DMS 273 (cell line): ENCODE data around the gene ADCY1.

Source experiments
- DNase-seq: peaks from one replicate; lab custom pipeline; 2025; ENCODE audit not compliant: unreplicated experiment; lab: John Stamatoyannopoulos, UW

The ADCY1 gene

DNA sequence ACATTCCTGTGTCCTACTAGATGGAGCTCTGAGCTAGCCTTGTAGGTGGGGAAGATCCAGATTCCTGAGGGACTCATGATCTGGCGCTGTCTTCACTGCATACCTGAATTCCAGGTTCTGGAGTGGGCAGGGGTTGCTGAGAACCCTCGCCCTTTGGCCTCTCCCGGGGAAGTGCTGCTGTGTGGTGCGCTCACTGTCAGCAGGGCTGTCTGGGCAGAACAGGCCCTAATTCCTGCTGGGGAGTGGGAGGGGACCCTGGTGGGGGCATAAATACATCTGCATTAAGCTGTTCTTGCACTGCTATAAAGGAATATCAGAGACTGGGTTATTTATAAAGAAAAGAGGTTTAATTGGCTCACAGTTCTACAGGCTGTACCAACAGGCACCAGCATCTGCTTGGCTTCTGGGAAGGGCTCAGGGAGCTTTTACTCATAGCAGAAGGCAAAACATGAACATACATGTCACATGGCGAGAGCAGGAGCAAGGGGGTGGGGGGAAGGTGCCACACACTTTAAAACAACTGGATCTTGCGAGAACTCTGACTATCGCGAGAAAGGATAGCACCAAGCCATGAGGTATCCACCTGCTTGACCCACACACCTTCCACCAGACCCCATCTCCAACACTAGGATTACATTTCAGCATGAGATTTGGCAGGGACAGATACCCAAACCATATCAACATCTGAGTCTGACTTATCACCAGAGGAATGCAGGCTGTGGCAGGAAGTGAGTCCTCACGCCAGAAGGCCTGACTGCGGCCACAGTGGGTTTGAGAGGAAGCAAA, 115.0 kb downstream of the ADCY1 start:
- DNase-seq = no peak

DNA sequence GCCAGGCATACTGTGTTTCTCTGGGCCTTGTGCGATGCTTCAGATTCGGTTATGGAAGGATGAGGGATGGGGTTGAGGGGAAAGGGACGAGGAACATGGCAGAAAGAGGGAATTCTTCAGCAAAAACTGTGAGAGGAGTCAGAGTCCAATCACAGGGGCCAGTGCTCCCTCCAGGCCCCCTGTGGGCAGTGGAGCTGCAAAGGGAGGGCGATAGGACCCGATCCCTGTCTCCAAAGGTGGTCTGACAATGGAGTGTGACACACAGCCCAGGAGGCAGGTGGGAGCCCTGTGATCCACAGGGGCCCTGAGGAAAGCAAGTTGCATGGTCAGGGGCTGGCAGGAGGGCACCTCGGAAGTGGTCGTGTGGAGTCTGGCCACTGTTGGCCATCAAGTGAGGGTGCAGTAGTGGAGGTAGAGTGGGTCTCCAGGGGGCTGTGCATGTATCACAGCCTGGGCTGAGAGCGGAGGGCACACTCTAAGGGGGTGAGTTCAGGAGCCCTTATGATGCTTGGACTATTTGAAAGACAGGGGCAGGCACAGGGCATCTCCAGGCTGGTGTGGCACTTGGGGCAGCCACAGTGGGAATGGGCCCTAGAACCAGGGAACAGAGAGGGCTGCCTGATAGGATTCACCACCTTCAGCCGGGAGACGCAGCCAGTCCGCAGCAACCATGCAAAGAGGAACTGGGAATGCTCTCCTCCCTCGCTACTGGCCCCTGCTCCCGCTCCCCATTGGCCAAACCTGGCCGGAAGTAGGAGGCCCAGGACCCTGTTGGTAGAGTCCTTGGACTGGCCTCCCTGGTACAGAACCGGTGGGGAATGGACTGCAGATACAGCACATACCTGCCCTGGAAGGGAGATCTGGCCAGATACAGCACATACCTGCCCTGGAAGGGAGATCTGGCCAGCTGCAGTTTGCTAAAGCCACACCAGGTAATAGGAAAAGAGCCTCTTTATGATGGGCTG, 115.9 kb downstream of the ADCY1 start:
- DNase-seq = no peak

DNA sequence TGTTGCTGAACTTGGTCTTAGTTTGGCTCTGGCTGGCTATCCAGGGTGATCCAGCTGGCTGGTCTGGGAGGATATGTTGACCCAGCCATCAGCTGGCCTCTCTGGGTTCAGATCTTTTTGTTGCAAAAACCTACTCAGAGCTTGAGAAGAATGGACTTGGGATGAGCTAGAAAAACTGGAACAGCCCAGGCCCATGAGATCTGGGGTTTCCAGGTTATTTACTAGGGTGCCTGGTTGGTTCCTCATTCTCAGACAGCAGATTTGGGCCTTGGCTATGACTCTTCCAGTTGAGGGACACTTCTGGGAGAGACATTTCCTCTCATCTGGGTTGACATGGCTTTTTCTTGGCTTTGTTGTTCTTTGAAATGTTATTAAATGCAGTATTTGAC, 116.6 kb downstream of the ADCY1 start:
- DNase-seq = no peak

DNA sequence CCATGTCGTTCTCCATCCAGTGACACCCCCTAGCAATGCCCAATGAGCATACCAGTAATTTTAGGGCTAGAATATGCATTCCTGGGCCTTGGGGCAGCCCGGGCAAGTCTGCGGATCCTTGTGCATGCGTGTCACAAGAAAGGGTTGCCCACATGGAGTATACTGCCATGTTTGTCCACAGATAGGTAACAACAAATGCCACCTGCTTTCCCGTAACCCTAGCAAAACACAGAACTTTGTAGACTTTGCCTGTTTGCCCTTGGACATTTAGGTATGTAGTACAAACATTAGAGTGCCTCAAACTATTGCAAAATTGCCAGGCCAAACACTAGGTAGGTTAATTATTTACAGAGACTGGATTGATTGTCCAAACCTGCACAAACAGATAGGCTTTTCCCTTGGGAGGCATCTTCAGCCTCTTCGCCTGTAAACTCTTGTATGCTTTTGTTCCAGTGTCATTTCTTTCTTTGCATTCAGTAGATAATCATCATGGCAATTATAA, 117.0 kb downstream of the ADCY1 start:
- DNase-seq = no peak

DNA sequence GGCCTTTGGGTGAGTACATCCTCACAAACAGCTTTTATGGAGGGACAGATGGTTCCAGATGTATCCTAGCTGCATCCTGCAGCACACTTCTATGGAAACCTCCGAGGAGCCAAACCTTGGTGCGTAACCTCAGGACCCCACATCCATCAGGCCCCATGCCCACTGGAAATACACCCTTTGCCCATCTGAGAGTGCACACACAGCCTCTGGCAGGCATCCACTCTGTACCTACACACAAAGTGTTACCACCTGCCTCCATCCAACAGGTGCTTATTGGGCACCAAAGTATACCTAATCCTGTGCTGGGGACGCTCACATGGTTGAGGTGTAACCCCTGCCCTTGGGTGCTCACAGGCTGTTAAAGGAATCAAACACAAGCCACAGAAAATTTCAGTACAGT, 117.9 kb downstream of the ADCY1 start:
- DNase-seq = no peak

DNA sequence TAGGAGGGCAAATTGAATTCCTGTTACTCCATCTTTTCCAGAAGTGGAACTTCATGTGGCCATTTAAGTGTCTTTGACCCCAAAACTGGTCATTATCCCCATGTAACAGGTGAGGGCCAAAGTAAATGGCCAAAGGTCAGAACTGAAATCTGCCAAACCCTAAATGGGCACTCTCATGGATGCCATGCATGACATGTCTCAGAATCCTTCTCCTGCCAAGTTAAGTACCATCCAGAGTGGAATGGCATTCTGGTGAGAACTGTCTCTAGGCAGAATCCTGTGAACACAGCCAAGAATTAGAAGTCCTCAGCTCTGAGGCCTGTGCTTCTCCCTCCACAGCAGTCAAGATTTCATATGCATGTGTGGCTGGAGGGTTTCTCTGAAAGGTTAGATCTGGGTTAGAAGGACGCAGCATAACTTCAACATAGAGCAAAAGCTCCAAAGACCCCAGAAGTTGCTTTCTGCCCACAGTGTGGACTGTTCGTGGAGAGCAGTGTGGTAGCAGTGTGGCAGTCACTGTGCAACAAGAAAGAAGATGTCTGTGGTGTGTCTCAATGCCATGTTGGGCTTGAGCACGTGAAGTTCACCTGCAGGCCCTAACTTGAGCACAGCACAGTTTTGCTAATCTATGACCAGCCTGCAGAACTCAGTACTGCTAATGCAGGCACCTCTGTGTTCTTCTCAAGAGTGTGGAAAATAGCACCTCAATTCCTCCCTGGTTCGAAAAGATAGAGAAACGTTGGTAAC, 121.3 kb downstream of the ADCY1 start:
- no peak for DNase-seq

DNA sequence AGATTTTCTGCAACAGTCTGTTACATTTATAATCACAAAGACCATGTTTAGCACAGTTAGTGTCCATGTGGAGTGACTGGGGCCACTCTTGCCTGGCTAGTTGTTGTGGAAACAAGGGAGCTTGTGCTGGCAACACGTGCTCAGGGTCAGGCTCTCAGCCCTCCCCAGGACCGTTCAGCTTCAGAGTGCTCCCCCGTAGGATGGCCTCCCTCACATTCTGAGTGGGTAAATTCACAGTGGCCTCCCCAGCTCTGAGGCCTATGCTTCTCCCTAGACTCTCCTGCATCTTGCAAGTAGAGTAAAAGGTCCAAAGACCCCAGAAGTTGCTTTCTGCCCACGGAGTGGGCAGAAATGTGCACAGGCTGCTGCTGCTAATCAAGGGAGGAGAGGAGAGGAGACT, 122.3 kb downstream of the ADCY1 start:
- no peak for DNase-seq

DNA sequence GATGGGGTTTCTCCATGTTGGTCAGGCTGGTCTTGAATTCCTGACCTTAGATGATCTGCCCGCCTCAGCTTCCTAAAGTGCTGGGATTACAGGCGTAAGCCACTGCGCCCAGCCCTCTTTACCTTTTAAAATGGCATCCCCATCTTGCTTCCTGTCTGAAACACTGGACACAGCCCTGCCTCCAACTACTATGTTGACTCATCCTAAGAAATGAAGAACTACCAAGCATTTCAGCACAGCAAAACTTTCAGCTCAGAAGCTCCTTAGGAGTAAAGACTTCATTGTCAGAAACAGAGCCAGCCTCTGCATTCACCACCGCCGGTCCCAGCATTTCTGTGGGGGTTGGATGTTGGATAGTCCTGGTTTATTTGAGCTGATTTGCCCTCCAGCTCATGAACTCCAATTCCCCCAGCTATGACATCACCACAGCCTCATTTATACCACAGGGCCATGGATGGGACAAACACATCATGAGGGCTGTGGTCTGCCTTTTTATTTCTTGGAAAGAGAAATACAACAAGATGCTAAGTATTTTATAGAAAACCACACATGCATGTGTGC, 123.5 kb downstream of the ADCY1 start:
- no peak for DNase-seq

DNA sequence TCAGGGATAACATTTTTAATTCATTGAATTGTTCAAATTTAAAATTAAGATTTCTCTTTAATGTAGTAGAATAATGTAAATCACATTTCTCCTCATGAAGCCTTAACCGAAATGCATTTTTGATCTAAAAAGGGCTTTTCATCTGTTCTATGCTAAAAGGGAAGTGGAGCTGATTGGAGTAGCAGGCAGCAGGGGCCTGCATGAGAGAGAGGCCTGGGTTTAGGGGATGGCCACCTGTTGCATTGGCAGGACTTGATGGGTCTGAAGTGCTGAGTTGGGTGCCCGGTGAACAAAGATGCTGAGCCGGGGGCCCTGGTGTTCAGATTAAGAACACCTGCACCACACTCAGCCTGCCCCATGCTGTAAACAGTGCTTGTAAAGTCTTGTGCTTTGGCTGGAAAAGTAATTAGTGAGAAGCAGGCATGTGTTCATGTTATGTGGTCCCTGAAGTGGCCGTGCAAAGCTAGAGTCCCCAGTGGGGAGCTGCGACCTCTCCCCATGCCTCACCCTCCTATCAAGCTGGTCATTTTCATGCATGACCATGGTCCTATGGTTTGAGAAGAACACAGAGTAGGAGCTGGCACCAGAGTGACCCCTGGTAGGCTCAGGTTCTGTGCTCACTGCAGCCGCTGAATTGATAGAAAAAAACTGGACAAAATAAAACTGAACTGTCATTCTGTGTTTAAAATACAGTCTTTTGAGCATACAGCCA, 124.3 kb downstream of the ADCY1 start:
- no peak for DNase-seq

DNA sequence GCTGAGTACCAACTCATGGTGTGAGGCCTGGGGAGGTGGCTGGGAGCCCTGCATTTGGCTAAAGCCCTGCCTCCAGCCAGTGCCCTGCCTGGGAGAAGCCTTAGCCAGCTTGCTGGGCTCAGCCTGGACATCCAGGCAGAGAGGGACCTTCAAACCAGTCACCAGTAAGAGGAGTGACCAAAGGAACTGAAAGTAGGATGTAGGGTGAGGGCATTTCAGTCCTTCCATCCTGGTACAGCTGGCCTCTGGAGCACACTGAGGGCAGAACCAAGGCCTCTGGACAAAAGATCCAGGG, 124.8 kb downstream of the ADCY1 start:
- no peak for DNase-seq

DNA sequence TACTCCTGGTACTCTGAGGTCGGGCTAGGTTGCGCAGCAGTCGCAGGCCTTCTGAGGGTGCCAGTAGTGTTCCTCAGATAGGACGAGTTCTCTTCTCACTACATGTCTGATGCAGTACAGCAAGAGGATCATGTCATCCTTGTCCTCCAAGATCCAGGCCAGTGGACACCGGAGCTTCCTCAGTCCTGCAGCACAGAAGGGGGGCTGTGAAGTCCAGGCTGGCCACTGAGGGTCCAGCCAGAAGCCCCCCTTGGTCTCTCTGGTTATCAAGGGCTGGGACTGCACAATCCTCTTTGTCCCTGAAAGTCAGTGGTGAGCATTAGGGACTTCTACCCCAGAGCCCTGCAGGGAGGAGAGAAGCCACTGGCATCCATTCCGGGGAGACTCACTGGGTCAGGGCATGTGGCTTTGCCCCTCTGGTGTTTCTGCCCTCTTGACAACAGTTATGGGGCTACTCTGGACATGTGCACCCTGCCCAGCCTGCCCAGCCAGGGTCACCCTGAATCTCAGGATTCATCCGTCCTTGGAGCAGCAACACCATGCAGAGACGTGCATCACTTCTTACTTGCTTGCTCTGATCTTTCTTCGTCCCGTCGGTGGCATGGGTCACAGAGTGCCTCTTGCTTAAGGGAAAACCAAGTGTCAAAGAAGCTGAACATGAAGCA, 125.7 kb downstream of the ADCY1 start:
- DNase-seq = no peak

DNA sequence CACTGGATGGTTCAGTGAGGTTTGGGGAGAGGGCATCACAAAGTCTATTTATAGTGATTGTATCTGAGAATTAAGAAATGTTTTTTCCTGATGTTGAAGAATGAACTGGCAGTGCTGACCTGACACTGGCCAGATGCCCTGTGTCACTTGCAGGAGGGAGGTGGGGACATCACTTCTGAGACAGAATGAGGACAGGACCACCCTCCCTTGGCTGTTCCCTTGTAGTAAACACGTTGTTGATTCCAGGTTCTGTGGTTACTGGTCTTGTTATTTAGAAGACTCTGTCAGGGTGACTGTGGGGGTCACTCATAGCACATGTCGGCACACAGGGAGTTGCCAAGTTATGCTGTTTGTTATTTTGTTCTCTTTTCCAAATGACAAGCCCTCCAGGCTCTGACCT, 126.4 kb downstream of the ADCY1 start:
- no peak for DNase-seq

DNA sequence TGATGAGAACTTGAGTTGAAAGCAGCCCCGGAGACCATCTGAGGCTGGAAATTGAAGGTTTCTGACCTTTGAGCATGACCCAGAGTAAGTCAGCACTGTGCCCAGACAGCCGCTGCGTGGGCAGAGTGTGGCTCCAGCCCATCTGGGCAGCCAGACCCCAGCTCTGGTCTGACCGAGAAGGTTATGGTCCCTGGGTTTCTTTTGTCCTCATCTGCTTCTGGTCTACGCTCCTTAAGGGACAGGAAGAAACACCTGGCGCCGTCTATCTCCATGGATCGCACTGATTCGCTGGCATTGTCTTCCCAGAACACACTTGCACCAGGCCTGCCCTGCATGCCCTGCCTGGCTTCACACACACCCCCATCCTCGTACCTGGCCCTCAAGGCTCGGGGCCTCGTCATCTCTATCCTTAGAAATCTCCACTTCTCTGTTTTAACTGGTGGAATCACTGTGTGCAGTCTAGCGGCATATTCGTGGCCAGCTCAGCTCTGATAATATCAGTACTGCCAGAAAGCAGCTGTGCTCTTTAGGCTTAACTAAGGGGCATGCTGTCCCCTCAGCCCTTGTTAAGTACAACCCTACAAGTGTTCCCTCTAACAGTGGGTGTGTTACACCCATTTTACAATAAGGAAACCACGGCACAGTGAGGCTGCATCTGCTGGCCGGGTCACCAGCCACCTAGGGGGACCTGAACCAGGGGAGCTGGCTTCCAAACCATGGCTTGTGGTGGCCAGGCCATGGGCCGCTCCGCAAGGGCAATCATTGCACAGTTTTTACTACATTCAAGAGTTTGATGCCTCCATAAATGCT, 127.7 kb downstream of the ADCY1 start:
- no peak for DNase-seq

DNA sequence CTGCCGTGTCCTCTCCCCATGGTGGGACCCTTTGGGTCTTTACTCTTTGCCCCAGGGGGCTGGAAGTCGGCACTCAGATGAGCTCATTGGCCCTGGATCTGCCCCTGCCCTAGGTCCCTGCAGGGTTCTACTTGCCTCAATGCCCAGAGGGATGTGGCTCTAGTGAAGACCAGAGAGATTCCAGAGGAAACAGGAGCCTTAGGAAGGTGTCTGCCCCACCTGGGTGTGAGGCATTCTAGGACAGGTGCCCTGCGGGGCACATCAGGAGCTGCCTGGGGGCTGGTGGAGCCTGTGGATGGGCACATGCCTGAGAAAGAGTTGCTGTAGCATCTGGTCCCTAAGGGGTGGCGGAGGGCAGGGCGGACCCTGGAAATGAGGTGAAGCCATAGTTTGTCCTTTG, 128.6 kb downstream of the ADCY1 start:
- no peak for DNase-seq

DNA sequence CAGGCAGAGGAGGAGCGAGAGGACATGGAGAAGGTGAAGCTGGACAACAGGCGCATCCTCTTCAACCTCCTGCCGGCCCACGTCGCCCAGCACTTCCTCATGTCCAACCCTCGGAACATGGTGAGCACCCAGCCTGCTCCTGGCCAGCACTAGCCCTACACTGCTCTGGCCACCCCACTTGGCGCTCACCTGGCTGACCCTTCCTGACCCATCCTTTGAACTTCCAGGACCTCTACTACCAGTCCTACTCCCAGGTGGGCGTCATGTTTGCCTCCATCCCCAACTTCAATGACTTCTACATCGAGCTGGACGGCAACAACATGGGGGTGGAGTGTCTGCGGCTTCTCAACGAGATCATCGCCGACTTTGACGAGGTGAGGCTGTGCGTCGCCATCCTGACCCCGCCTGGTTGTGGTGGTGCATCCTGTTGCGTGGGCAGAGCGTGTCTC, 129.2 kb downstream of the ADCY1 start:
- DNase-seq = no peak

DNA sequence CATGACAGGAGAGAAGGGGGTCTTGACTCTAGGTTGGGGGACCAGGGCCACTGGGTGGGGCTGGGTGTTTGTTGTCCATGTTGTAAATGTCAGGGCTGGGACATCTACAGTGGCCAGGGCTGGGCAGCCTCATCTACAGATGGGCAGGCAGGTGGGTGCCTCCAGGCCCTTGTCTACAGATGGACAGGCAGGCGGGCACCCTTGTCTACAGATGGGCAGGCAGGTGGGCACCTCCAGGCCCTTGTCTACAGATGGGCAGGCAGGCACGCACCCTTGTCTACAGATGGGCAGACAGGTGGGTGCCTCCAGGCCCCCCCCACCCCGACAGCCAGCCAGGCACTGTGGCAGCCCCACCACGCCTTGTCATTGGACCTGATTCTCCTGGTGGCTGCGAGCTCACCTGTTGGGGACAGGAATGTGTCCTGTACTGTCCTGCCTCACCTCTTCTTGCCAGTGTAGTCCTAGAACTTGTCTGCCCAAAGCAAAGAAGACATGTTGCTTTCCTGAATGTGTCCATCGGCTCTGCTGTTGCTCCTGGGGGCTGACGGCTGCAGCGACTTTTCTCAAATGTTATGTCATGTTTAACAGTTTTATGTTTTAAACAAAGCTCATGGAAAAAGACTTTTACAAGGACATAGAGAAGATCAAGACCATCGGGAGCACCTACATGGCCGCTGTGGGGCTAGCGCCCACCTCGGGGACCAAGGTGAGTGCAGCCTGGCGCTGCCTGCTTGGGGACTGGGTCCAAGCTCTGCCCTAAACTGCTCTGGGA, 129.9 kb downstream of the ADCY1 start:
- DNase-seq = no peak

DNA sequence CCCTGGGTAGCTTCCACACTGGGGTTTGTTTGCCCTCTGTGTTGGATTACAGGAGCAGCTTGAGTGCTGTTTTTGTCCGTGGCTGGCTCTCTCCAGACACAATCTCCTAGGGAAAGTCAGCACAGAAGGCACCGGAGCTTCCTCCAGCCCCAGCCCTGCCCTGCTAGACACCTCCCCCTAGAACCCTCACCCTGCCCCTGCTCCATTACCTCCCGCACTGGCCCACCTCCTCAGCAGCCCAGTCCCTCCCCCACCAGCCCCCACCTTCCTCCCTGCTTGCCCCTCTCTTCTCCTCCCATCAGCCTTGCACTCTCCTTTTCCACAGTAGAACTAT, 130.5 kb downstream of the ADCY1 start:
- DNase-seq = no peak
